Measurements from ENCODE around the gene DCST1. TPM values are rescaled to one million over a fixed set of nuclear protein-coding genes. Genes with fewer than 3 reads are reported as not detected.

DCST1 gene
- total RNA-seq, 1 donor from 2014 or later, result not detected

- DNase-seq, result peak; percentile 100
These were observed 31.8 kb upstream of the DCST1 start for GRCh38 chr1:155001675-155002463.

- DNase-seq, result peak; percentile 51
These were observed 31.0 kb upstream of the DCST1 start, which contains the start of gene ZBTB7B for GRCh38 chr1:155002464-155003226. Gene ZBTB7B, plus strand, starts transcription at chr1:155002802. Its CDS starts 11,859 bp downstream, at chr1:155014661.

GRCh38 chr1:155003227-155003765 lies 30.3 kb upstream of the DCST1 start:
- DNase-seq, result peak; percentile 39

DNA sequence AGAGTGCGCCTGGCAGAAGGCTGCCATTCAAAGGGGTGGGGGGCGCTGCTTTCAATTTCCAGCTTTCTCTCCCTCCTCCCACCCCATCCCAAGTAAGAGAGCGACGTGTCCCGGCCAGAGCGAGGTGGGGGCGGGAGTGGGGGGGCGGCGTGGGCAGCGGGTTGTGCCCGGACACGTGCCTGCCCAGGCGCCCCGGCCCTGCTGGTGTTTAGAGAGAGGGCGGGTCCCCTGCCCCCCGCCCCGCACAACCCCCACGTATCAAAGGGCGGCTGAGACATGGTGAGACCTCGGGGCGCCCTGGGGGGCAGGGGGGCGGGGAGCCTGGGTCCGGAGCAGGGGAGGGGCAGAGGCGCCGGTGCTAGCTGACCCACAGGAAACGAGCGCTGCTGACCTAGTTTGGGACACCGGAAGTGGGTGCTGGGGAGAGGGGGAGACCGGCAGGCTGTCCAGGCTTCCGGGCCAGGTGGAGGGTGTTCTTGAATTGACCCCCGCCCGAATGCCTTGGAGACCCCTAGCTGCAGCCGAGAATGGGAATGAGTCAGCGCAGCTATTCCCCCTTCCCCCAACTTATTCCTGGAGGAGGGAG lies 29.8 kb upstream of the DCST1 start:
- peak; percentile 39 for DNase-seq

- no peak for DNase-seq
These were observed 29.1 kb upstream of the DCST1 start for GRCh38 chr1:155004352-155005075.

GRCh38 chr1:155005076-155006011 lies 28.3 kb upstream of the DCST1 start:
- DNase-seq, result no peak

DNA sequence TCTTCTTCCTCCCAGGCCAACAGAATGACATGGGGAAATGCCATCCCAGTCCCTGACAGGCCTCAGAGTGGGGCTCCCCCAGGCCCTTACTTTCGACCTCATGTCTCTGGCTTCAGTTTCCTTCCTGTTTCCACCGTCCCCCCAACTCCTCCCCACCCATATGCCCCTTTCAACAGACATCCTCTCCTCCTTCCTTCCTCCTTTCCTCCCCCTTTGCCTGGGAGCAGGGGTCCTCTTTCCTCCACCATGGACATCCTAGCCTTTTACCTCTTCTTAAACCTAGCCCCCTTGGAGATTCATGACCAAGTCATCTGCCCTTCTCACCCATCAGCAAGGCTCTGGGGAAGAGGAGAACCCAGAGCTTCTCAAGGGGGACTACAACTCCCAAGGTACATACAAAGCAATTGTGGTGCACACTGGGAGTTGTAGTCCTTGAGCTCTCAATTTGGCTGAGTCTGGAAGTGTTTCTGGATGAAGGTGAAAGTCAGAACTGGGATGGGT lies 27.0 kb upstream of the DCST1 start:
- peak; percentile 34 for DNase-seq

GRCh38 chr1:155007251-155007828 lies 26.3 kb upstream of the DCST1 start:
- DNase-seq, result no peak

DNA sequence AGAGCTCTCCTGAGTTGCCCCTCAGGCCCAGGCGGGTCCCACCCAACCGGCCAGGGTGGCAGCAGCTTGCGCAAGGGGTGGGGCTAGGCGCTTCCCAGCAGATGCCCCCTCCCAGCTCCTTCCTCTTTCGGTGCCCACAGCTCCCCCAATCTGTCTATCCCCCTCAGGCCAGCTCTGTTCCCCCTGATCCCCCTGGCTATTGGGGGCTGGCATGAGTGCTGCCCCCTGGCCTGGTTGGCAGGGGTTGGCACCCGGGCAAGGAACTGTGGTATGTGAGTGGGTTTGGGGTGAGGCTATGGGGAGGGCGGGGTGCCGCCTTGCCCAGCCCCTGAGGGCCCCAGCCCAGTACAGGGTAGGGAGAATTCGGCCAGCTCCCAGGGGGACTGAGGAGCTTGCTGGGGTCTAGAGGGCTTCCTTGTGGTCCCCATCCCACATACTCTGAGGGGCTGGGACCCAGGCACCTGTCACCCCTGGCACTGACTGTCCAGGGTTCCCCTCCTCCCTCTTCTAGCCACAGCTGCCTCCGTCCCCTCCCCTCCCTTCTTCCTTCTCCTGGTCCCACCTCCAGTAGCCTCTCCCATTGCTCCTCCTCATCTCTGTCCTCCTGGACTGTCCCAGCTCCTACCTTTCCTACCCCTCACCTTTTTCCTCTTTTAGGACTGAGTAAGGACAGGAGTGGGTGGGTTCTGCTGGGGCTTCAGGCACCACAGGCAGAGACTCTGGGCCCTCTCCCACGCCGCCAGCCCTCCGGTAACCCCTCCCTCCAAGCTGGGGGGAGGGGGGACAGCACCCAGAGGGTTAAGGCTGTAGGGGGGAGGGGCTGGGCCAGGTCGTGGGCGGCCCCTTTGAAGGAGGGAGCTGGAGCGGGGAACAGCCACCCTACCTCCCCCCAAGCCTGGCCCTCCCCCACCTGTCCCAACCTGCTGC lies 25.3 kb upstream of the DCST1 start:
- no peak for DNase-seq

DNA sequence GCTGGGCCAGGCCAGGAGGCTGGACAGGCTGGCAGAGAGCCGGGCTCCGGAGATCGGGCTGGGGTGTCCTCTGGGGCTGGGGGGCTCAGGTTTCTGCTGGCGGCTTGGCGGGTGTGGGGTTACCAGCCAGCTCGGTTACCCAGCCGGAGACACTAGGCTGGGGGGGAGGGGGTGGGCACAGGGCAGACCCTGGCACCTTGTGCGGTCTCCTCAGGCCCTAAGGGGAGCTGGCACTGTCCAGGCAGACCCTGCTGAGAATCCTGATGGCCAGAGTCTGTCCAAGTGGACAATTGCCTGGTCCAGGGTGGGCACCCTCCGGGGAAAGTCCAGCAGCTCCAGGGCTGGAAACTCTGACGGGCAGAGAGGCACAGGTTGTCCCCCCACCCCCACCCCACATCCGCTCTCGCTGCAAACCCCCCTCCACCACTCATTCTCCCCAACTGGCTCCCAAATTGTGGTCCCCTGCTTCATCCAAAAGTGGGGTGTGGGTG lies 24.4 kb upstream of the DCST1 start:
- DNase-seq, result no peak

DNA sequence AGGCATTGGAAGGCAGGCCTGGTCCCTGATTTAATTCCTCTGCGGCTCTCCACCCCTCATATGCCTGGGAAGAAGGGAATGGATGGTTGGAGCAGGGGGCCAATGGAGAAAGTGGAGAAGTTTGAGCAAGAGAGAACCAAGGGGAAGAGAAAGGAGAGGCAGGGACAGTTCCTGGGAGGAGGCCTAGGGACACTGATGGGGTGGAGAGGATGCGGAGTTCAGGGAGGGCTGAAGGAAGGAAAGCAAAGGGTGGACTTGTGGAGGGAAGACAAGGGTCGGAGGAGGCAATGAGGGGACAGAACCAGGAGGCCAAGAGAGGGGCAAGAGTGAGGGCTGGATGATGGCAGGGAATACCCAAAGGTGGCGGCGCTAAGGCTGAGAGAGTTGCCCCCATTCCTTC lies 23.9 kb upstream of the DCST1 start:
- no peak for DNase-seq

GRCh38 chr1:155010211-155010918 lies 23.3 kb upstream of the DCST1 start:
- DNase-seq, result no peak

DNA sequence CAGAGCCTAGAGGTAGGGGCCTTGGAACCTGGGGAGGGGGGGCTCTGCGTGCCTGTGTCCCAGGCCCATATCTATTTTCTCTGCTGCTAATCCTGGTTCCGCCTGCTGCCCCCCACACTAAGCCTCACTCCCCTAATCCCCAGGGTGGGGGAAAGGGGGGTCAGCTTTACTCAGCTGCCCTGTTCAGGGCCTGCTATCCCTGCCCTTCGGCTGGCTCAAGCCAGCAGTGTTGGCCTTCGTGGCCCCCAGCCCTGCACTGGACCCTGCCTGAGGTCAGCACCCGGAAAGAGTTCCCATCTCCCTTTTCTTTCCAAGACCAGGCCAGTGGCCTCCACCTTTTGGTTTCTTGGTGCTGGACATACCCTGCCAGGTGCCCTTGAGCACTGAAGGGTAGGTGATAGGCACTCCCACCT lies 22.6 kb upstream of the DCST1 start:
- no peak for DNase-seq

- DNase-seq, result no peak
These were observed 22.1 kb upstream of the DCST1 start for GRCh38 chr1:155011437-155012025.

DNA sequence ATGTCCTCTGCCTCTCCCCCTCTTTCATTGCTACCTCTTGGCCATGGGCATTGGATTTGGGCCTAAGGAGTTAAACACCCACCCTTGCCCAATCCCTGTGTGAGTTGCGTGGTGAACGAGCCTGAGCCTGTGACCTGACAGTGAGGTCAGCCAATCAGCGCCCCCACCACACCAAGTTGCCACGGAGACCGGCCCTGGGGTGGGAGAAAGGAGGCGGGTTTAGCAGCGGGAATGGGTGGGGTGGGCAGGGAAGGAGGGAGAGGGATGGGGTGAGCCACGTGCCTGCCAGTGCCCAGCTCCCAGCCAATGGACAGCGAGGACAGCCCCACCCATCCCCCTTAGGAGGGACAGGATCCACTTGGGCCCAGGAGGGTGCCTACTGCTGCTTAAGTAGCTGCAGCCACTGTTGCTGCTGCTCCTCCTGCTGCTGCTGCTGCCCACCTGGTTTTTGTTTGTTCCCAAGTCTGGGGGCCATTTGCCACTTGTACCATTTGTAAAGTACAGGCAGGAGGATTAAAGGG lies 21.5 kb upstream of the DCST1 start:
- no peak for DNase-seq

DNA sequence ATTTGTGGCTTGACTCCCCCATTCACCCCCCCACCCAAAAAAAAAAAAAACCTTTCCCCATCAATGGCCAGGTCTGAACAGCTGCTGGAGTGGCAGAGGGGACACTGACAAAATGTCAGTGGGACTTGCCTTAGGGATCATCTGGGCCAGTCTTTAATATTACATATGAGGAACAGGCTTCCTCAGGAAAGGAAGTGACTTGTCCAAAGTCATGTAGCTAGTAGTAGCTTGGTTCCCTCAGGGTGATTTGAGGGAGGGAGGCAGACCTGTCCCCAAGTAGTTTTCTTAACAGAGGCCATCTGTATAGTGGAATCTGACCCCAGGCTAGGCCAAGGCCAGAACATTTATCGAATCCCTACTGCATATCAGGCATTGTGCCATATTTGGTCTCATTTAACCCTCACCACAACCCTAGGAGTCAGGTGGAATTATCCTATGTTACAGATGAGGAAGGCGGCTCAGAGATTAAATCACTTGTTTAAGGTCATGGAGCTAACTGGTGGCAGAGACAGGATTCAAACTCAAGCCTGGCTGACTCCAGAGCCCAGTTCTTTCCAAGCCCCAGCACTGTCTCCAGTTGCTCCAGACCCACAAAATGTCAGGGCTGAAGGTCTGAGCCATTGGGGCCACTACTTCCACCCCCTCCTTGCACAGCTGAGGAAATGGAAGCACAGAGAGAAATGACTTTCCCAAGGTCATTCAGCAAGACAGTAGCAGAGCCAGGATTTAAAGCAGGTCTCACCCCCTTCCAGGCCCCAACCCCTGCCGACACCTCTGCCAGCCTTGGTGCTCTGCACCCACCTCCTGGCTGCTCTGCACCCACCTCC lies 20.6 kb upstream of the DCST1 start:
- DNase-seq, result no peak

- DNase-seq, result no peak
These were observed 20.0 kb upstream of the DCST1 start for GRCh38 chr1:155013632-155014031.

Data from dermis blood vessel endothelial cell (primary cell).